Measurements from ENCODE around the gene TMEM167A.

Gene TMEM167A

DNA sequence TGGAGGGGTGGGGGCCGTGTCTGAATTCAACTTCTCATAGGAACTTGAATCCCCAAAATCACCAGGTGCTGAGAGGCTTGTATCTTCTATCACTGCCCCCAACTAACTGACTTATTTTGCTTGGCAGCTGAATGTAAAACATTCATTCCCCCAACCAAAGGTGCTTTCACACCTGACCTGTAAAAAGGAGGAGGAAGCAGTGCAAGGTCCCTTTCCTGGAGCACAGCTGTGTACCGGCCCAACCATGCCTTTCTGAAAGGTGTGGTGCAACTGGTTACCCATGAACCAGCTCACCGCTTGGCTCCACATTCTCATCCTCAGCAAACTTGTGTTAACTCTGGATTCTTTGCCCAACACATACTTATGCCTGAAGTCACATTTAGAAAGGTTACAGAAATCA, 34.7 kb downstream of the TMEM167A start:
- Histone ChIP-seq H3K9me3 (replicated peaks; ENCODE audit: insufficient read depth, low read length) (no peaks in the 10 kb centered on the region), H2AFZ (ENCODE audit: low read length) (no peak overlapping the region), H3K36me3 (replicated peaks; ENCODE audit: insufficient read depth, low read length) (no peaks in the 10 kb centered on the region), H3K27me3 (replicated peaks; ENCODE audit: insufficient read depth, low read length) (no peaks in the 10 kb centered on the region), H3K27ac (ENCODE audit: low read length) (no peak overlapping the region), H3K4me3 (ENCODE audit: low read length) (no peak overlapping the region), H3K9me2 (replicated peaks; ENCODE audit: insufficient read depth, low read length) (no peaks in the 10 kb centered on the region), H3K79me2 (ENCODE audit: low read length) (no peaks in the 10 kb centered on the region), H3F3A (ENCODE audit: insufficient read depth, low read length) (no peaks in the 10 kb centered on the region), H4K20me1 (ENCODE audit: insufficient read depth, low read length) (no peaks in the 10 kb centered on the region), H3K4me1 (ENCODE audit: low read length) (no peaks in the 10 kb centered on the region), H3K9ac (ENCODE audit: low read length) (no peak overlapping the region), H3K4me2 (ENCODE audit: low read depth, low read length) (no peak overlapping the region)
- no peak for DNase-seq
- TF ChIP-seq, protein P1, sequence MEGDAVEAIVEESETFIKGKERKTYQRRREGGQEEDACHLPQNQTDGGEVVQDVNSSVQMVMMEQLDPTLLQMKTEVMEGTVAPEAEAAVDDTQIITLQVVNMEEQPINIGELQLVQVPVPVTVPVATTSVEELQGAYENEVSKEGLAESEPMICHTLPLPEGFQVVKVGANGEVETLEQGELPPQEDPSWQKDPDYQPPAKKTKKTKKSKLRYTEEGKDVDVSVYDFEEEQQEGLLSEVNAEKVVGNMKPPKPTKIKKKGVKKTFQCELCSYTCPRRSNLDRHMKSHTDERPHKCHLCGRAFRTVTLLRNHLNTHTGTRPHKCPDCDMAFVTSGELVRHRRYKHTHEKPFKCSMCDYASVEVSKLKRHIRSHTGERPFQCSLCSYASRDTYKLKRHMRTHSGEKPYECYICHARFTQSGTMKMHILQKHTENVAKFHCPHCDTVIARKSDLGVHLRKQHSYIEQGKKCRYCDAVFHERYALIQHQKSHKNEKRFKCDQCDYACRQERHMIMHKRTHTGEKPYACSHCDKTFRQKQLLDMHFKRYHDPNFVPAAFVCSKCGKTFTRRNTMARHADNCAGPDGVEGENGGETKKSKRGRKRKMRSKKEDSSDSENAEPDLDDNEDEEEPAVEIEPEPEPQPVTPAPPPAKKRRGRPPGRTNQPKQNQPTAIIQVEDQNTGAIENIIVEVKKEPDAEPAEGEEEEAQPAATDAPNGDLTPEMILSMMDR (IDR thresholded peaks at IDR 0.05; ENCODE audit: low read length): no peak
- no peak for TF ChIP-seq EZH2phosphoT487 (IDR thresholded peaks at IDR 0.05; ENCODE audit: low read length)
- TF ChIP-seq EZH2 (optimal IDR thresholded peaks at IDR 0.05; ENCODE audit: low read depth, low read length): no peak

DNA sequence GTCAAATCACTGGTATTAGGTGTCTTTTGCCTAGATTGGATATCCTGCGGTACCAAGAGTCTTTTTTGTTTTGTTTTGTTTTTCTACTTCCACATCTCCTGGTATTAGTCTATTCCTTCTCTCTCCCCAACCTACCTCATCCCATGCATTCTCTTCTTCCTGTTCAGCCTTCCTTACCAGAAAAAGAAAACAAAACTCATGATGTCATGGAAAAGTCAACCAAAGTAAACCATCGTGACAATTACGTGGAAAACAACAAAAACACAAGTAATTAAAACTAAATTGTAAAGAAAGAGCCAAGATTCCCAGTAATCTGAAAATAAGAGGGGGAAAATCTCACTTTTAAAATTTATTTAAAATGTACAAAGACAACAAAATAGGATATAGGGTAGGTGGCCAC, 38.3 kb downstream of the TMEM167A start:
- H3K4me3 ChIP-seq (ENCODE audit: low read length): no peak overlapping the region

DNA sequence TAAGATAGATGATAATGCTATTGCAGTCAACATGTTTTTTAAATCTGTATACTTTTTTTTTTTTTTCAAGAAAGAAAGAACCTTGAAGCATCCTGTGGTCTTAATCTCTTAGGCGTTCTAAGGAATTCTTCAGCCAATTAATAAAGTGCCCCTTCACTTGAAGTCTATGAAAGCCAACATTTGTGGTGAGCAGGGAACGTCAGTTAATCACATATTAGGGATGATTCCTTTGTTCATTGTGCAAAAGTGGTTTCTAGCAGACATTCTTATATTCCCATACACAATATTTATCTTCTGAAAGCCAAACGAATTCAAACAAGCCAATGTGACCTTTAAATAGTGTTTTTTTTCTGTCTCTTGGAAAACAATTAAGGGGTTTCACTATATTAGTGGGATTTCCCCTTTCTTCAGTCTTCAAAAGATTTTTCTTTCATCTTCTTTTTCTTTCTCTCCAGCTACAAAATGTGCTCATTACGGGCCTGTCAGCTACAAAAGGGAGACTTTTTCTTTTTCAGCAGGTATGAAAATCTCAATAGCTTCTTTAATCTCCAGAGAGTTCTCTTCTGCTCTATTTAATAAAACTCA, 40.1 kb downstream of the TMEM167A start:
- no peak overlapping the region for H3K4me2 ChIP-seq (ENCODE audit: low read depth, low read length)
- no peaks in the 10 kb centered on the region for H4K20me1 ChIP-seq (ENCODE audit: insufficient read depth, low read length)
- no peaks in the 10 kb centered on the region for H3K27me3 ChIP-seq (replicated peaks; ENCODE audit: insufficient read depth, low read length)
- H3K9me2 ChIP-seq (replicated peaks; ENCODE audit: insufficient read depth, low read length): no peaks in the 10 kb centered on the region
- H3K4me1 ChIP-seq (ENCODE audit: low read length): no peaks in the 10 kb centered on the region
- no peak for DNase-seq
- no peak overlapping the region for H2AFZ ChIP-seq (ENCODE audit: low read length)
- no peaks in the 10 kb centered on the region for H3K36me3 ChIP-seq (replicated peaks; ENCODE audit: insufficient read depth, low read length)
- H3K79me2 ChIP-seq (ENCODE audit: low read length): no peaks in the 10 kb centered on the region
- no peak overlapping the region for H3K9ac ChIP-seq (ENCODE audit: low read length)
- H3F3A ChIP-seq (ENCODE audit: insufficient read depth, low read length): no peaks in the 10 kb centered on the region
- no peaks in the 10 kb centered on the region for H3K9me3 ChIP-seq (replicated peaks; ENCODE audit: insufficient read depth, low read length)
- TF ChIP-seq EZH2phosphoT487 (IDR thresholded peaks at IDR 0.05; ENCODE audit: low read length) (no peak), EZH2 (optimal IDR thresholded peaks at IDR 0.05; ENCODE audit: low read depth, low read length) (no peak)
- TF ChIP-seq, protein P1 (IDR thresholded peaks at IDR 0.05; ENCODE audit: low read length): no peak
- no peak overlapping the region for H3K27ac ChIP-seq (ENCODE audit: low read length)
- no peak overlapping the region for H3K4me3 ChIP-seq (ENCODE audit: low read length)

More for the DNA sequence above, 38.3 kb downstream of the TMEM167A start:
- H2AFZ ChIP-seq (ENCODE audit: low read length): no peak overlapping the region
- H3K9me3 ChIP-seq (replicated peaks; ENCODE audit: insufficient read depth, low read length): no peaks in the 10 kb centered on the region
- no peak overlapping the region for H3K4me2 ChIP-seq (ENCODE audit: low read depth, low read length)
- H4K20me1 ChIP-seq (ENCODE audit: insufficient read depth, low read length): no peaks in the 10 kb centered on the region
- H3K9ac ChIP-seq (ENCODE audit: low read length): no peak overlapping the region
- TF ChIP-seq, protein P1 (IDR thresholded peaks at IDR 0.05; ENCODE audit: low read length): no peak
- TF ChIP-seq EZH2phosphoT487 (IDR thresholded peaks at IDR 0.05; ENCODE audit: low read length) (no peak), EZH2 (optimal IDR thresholded peaks at IDR 0.05; ENCODE audit: low read depth, low read length) (no peak)
- H3K79me2 ChIP-seq (ENCODE audit: low read length): no peaks in the 10 kb centered on the region
- no peaks in the 10 kb centered on the region for H3K4me1 ChIP-seq (ENCODE audit: low read length)
- H3K27ac ChIP-seq (ENCODE audit: low read length): no peak overlapping the region
- no peak for DNase-seq
- no peaks in the 10 kb centered on the region for H3F3A ChIP-seq (ENCODE audit: insufficient read depth, low read length)
- H3K9me2 ChIP-seq (replicated peaks; ENCODE audit: insufficient read depth, low read length): no peaks in the 10 kb centered on the region
- no peaks in the 10 kb centered on the region for H3K36me3 ChIP-seq (replicated peaks; ENCODE audit: insufficient read depth, low read length)
- H3K27me3 ChIP-seq (replicated peaks; ENCODE audit: insufficient read depth, low read length): no peaks in the 10 kb centered on the region

All from MM.1S (cell line).